G401 (cell line): ENCODE results near the gene RHPN2. TPM values are rescaled to one million over a fixed set of nuclear protein-coding genes. Genes with fewer than 3 reads are reported as not detected.
"Not testable (repeated sequence)": the region's sequence is repeated elsewhere in the genome, so short reads cannot be mapped to it uniquely, and the experiment has no call there.

ENCODE experiments used
- DNase-seq: peaks from one replicate; pipeline ENCODE4 v3.0.0-alpha.2; 2015; ENCODE audit warnings: low spot score
- in situ Hi-C: cut with HindIII; loops from 2 replicates; pipeline ENCODE4 v1.10.0; 2016; ENCODE audit warnings: low sequenced_read_pairs, mixed read lengths
- total RNA-seq: library from RNA; depleted of rRNA; stranded (reverse); fragments of >200 nt; shearing (Covaris generic); gene quantifications from 2 replicates; pipeline ENCODE4 v1.2.3, GENCODE V29; 2014

RHPN2 gene
- total RNA-seq, 1 experiment from 2014 or later, result 10.6 TPM

- in situ Hi-C loops, DNase-seq: not testable (repeated sequence)
Measured at GRCh38 chr19:33036370-33037167, 28.1 kb downstream of the RHPN2 start.

- DNase-seq, result no peak
- in situ Hi-C loops, result no loop called here
Measured at GRCh38 chr19:33035461-33035860, 29.2 kb downstream of the RHPN2 start.

GRCh38 chr19:33032218-33032781 lies 32.4 kb downstream of the RHPN2 start:
- in situ Hi-C loops, result no loop called here
- DNase-seq, result no peak

GRCh38 chr19:33029746-33030303 lies 34.9 kb downstream of the RHPN2 start:
- in situ Hi-C loops, result no loop called here
- no peak for DNase-seq

- in situ Hi-C loops, DNase-seq: not testable (repeated sequence)
Measured at GRCh38 chr19:33026602-33027001, 38.1 kb downstream of the RHPN2 start.

GRCh38 chr19:33025468-33026238 lies 39.0 kb downstream of the RHPN2 start:
- DNase-seq, in situ Hi-C loops: not testable (repeated sequence)

GRCh38 chr19:33024398-33024797 lies 40.3 kb downstream of the RHPN2 start:
- in situ Hi-C loops, result no loop called here
- DNase-seq, result no peak

GRCh38 chr19:33022472-33023116 lies 42.1 kb downstream of the RHPN2 start:
- DNase-seq, result no peak
- in situ Hi-C loops, result no loop called here

- in situ Hi-C loops, DNase-seq: not testable (repeated sequence)
Measured at GRCh38 chr19:33010891-33011290, 53.8 kb downstream of the RHPN2 start.

- DNase-seq, result no peak
- in situ Hi-C loops, result no loop called here
Measured at GRCh38 chr19:33008738-33009137, 56.0 kb downstream of the RHPN2 start.

GRCh38 chr19:33005440-33005839 lies 59.2 kb downstream of the RHPN2 start:
- DNase-seq, result no peak
- in situ Hi-C loops, result no loop called here

GRCh38 chr19:33003424-33004024 lies 61.2 kb downstream of the RHPN2 start:
- DNase-seq, in situ Hi-C loops: not testable (repeated sequence)

GRCh38 chr19:33002126-33002865 lies 62.4 kb downstream of the RHPN2 start:
- DNase-seq, result peak; percentile 64
- in situ Hi-C loops, result not testable (repeated sequence)

GRCh38 chr19:33000910-33001309 lies 63.8 kb downstream of the RHPN2 start:
- DNase-seq, result no peak
- in situ Hi-C loops, result no loop called here

- in situ Hi-C loops, result no loop called here
Measured at GRCh38 chr19:33000510-33000909, 64.2 kb downstream of the RHPN2 start.

GRCh38 chr19:32998722-32999121 lies 66.0 kb downstream of the RHPN2 start:
- in situ Hi-C loops, result no loop called here
- DNase-seq, result no peak

More at GRCh38 chr19:33000510-33000909, 64.2 kb downstream of the RHPN2 start:
- DNase-seq, result no peak

GRCh38 chr19:32997716-32998355 lies 66.9 kb downstream of the RHPN2 start:
- no peak for DNase-seq
- in situ Hi-C loops, result no loop called here

- DNase-seq, in situ Hi-C loops: not testable (repeated sequence)
Measured at GRCh38 chr19:32997061-32997464, 67.6 kb downstream of the RHPN2 start.
